ENCODE measurements around the gene CZIB. TPM values are rescaled to one million over a fixed set of nuclear protein-coding genes. Genes with fewer than 3 reads are reported as not detected.

The CZIB gene
- total RNA-seq, 1 experiment from 2014 or later: 43.1 TPM

DNA sequence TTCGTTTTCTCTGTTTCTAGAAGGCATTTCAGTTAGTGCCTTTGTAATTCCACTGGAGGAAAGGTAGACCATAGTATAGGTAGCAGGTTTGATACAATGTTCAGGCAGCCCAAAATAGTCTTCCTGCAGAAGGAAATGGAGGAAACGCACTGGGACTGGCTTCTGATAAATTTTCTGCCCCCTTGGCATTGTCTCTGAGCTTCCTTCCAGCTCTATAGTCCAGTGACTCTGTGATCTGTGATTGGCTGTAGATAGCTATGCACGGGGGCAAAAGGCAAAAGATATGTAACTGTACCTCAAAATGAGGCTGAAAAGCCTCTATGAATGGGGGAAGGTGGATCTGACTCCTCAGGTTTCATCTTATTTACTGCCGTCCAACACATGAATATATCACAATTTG, 23.7 kb upstream of the CZIB start:
- no peak for ATAC-seq

More for the DNA sequence above, 23.7 kb upstream of the CZIB start:
- Histone ChIP-seq H3K27ac (ENCODE audit: low read depth, low read length) (no peak overlapping the region), H2AFZ (ENCODE audit: low read depth, low read length, poor library complexity, severe bottlenecking) (no peak overlapping the region), H3K9me2 (ENCODE audit: insufficient read depth) (no peaks in the 10 kb centered on the region), H3K36me3 (ENCODE audit: control insufficient read depth in 1 of 2, insufficient read depth in 2 of 2, low read length in 2 of 2) (peaks cover 6 to 7% of the 10 kb centered on the region in 2 experiments; a peak in 2 of 4 replicates), H3K4me2 (ENCODE audit: low read length) (no peak overlapping the region), H3K27me3 (ENCODE audit: insufficient read depth, low read length) (no peaks in the 10 kb centered on the region), H3K9me3 (ENCODE audit: control insufficient read depth in 1 of 2, insufficient read depth in 1 of 2, low read depth in 1 of 2, low read length in 2 of 2) (no peaks in the 10 kb centered on the region), H3K4me1 (ENCODE audit: control insufficient read depth in 1 of 2, insufficient read depth in 2 of 2, low read length in 2 of 2) (peaks cover 2 to 5% of the 10 kb centered on the region in 2 experiments; a peak in 2 of 4 replicates), H4K20me1 (ENCODE audit: insufficient read depth) (no peaks in the 10 kb centered on the region), H3K79me2 (ENCODE audit: insufficient read depth, low read length) (no peaks in the 10 kb centered on the region), H3K4me3 (replicated peaks in 1 of 2; ENCODE audit: low read depth in 1 of 2, low read length in 2 of 2) (no peak overlapping the region), H3K9ac (ENCODE audit: low read length) (no peak overlapping the region)
- ChIA-PET RAD21 (ENCODE audit: low non-redundant PET in 1 of 2, low total read pairs in 2 of 2, uncharacterized antibody in 2 of 2, unreplicated experiment in 2 of 2) (no interaction called here), POLR2A (no interaction called here), CTCF (no interaction called here)
- TF ChIP-seq SP1 (IDR thresholded peaks at IDR 0.05; ENCODE audit: low read depth) (no peak), SRF (IDR thresholded peaks at IDR 0.05; ENCODE audit: low read depth) (no peak), FOSL1 (IDR thresholded peaks at IDR 0.05; ENCODE audit: low read depth) (no peak), ZNF274 (IDR thresholded peaks at IDR 0.05; ENCODE audit: low read depth, low read length) (no peak), SIN3A (IDR thresholded peaks at IDR 0.05; ENCODE audit: low read depth) (no peak), RAD21 (IDR thresholded peaks at IDR 0.05; ENCODE audit: low read depth) (no peak), TCF7L2 (IDR thresholded peaks at IDR 0.05; ENCODE audit: borderline replicate concordance, extremely low read depth, insufficient read depth, insufficient read length) (no peak), JUND (IDR thresholded peaks at IDR 0.05) (no peak), EGR1 (IDR thresholded peaks at IDR 0.05; ENCODE audit: low read depth) (no peak), EZH2phosphoT487 (IDR thresholded peaks at IDR 0.05; ENCODE audit: borderline replicate concordance) (no peak)
- TF ChIP-seq, protein P1, sequence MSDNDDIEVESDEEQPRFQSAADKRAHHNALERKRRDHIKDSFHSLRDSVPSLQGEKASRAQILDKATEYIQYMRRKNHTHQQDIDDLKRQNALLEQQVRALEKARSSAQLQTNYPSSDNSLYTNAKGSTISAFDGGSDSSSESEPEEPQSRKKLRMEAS (IDR thresholded peaks at IDR 0.05): no peak
- TF ChIP-seq, protein P2, sequence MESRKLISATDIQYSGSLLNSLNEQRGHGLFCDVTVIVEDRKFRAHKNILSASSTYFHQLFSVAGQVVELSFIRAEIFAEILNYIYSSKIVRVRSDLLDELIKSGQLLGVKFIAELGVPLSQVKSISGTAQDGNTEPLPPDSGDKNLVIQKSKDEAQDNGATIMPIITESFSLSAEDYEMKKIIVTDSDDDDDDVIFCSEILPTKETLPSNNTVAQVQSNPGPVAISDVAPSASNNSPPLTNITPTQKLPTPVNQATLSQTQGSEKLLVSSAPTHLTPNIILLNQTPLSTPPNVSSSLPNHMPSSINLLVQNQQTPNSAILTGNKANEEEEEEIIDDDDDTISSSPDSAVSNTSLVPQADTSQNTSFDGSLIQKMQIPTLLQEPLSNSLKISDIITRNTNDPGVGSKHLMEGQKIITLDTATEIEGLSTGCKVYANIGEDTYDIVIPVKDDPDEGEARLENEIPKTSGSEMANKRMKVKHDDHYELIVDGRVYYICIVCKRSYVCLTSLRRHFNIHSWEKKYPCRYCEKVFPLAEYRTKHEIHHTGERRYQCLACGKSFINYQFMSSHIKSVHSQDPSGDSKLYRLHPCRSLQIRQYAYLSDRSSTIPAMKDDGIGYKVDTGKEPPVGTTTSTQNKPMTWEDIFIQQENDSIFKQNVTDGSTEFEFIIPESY (IDR thresholded peaks at IDR 0.05; ENCODE audit: extremely low read depth, insufficient replicate concordance, low read length): no peak
- TF ChIP-seq, protein P3, sequence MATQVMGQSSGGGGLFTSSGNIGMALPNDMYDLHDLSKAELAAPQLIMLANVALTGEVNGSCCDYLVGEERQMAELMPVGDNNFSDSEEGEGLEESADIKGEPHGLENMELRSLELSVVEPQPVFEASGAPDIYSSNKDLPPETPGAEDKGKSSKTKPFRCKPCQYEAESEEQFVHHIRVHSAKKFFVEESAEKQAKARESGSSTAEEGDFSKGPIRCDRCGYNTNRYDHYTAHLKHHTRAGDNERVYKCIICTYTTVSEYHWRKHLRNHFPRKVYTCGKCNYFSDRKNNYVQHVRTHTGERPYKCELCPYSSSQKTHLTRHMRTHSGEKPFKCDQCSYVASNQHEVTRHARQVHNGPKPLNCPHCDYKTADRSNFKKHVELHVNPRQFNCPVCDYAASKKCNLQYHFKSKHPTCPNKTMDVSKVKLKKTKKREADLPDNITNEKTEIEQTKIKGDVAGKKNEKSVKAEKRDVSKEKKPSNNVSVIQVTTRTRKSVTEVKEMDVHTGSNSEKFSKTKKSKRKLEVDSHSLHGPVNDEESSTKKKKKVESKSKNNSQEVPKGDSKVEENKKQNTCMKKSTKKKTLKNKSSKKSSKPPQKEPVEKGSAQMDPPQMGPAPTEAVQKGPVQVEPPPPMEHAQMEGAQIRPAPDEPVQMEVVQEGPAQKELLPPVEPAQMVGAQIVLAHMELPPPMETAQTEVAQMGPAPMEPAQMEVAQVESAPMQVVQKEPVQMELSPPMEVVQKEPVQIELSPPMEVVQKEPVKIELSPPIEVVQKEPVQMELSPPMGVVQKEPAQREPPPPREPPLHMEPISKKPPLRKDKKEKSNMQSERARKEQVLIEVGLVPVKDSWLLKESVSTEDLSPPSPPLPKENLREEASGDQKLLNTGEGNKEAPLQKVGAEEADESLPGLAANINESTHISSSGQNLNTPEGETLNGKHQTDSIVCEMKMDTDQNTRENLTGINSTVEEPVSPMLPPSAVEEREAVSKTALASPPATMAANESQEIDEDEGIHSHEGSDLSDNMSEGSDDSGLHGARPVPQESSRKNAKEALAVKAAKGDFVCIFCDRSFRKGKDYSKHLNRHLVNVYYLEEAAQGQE (IDR thresholded peaks at IDR 0.05; ENCODE audit: low read depth): no peak
- intact Hi-C loops (cut with micrococcal nuclease): no loop called here
- no peak for DNase-seq (ENCODE audit: low read depth, low spot score)
- BruUV-seq (replicated peaks): no TSS peak

Measured in HCT116 (cell line).